ENCODE results near the gene MAP3K7CL.

MAP3K7CL gene, protein sequence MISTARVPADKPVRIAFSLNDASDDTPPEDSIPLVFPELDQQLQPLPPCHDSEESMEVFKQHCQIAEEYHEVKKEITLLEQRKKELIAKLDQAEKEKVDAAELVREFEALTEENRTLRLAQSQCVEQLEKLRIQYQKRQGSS

DNA sequence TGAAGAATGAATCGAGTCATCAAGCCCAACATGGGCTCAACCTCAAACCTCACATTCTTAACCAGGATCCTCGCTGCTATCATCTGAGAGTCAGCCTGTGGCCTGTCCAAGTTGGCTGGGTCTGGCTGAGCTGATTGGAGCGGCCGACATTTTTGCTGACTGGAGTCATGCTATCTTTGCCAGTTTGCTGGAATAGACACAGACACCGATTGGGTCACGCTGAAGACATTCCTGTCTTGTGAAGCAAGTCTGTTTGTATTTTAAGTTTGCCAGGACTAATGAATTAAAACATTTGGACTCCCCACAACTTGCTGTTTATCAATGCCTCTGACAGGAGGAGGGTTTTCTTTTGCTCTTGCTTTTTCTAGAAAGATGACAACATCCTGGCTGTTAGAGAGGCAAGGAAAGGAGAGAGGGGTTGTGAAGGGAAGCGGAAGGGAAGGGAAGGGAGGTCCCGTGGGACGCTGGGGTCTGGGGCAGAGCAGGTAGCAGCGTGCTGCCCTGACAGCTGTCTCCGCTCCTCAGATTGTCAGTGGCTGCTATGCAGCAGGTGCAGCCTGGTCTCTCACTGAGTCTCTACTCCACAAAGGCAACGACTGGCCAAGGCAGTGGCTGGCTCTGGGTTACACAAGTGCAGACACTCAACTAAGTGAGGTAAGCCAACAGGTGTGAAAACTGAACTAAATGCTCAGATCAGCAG is at the start of gene MAP3K7CL:
Gene MAP3K7CL, plus strand, starts transcription at position 375 of the 700 bp plus-strand sequence. CDS start 2,701 bp downstream, outside the sequence.
- H3K4me3 ChIP-seq (ENCODE audit: low read depth, low read length): peak within 1 kb of the TSS; percentile 39
- peak; percentile 100 for DNase-seq (ENCODE audit: low read depth, low spot score)
- POLR2A ChIA-PET: interaction anchor here (0.8 kb wide), 1 partner anchor 25 kb away, joined by 3 read pairs; no protein-coding TSS in a partner anchor

DNA sequence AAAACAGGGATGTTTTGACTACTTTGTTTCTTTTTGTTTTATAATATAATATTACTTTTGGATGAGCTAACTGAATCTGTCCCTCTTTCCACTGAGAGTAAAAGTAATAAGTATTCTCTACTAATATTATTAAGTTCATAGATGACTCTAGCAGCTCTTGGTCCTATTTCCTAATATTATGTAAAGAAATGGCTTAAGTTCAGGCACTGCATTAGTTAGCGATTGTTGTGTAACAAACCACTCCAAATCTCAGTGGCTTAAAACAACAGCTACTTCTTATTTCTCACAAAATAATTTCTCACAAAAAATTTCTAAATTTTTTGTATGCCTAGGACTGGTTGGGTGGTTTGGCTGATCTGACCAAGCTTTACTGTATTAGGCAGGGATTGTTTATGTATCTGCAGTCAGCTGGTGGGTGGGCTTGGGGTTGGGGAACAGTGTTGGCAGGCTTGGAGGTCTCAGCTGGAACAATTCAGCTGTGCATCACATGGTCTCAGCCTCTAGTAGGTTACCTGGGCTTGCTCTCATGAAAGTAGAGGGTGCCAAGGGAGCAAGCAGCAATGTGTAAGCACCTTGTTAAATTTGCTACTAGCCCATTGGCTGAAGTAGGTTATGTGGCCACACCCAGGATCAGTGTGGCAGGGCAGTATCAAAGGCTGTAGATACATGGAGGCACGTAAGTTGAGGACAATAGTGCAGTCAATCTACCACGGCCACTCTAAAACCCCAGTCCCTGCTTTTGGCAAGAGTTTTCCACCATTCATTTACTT is 48.2 kb upstream of the MAP3K7CL start:
- no peak overlapping the region for H3K4me3 ChIP-seq (ENCODE audit: low read depth, low read length)
- TF ChIP-seq, protein P1, sequence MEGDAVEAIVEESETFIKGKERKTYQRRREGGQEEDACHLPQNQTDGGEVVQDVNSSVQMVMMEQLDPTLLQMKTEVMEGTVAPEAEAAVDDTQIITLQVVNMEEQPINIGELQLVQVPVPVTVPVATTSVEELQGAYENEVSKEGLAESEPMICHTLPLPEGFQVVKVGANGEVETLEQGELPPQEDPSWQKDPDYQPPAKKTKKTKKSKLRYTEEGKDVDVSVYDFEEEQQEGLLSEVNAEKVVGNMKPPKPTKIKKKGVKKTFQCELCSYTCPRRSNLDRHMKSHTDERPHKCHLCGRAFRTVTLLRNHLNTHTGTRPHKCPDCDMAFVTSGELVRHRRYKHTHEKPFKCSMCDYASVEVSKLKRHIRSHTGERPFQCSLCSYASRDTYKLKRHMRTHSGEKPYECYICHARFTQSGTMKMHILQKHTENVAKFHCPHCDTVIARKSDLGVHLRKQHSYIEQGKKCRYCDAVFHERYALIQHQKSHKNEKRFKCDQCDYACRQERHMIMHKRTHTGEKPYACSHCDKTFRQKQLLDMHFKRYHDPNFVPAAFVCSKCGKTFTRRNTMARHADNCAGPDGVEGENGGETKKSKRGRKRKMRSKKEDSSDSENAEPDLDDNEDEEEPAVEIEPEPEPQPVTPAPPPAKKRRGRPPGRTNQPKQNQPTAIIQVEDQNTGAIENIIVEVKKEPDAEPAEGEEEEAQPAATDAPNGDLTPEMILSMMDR (IDR thresholded peaks at IDR 0.05; ENCODE audit: insufficient read depth, low read length, missing control alignments): no peak
- ChIA-PET CTCF (interaction anchor here (1.2 to 1.7 kb wide), 3 partner anchors 10 to 230 kb away, joined by 3 to 6 read pairs (median 4); no protein-coding TSS in a partner anchor), POLR2A (no interaction called here)
- no peak for DNase-seq (ENCODE audit: low read depth, low spot score)

More for the DNA sequence above, at the start of gene MAP3K7CL:
- TF ChIP-seq, protein P1 (IDR thresholded peaks at IDR 0.05; ENCODE audit: insufficient read depth, low read length, missing control alignments): no peak
- CTCF ChIA-PET: interaction anchor here (1.0 to 1.7 kb wide), 2 partner anchors 34 to 241 kb away, joined by 3 read pairs; no protein-coding TSS in a partner anchor

DNA sequence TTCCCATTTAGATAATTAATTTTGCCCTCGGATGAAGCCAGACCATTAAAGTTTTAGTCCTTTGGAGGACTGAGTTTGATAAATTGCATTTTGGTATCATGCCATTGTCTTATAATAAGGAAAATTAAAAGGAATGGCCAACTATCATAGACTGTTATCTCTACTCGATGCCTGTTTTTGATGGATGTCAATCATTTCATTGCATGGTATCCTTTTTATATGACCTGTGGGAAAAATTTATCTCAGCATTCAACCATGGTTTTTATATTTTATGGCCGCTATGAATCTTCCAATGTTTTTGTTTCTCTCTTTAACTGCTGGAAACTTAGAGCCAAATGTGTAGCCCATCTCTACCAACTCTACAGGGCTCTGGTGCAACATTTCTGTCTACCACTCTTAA is 47.1 kb upstream of the MAP3K7CL start:
- ChIA-PET CTCF (interaction anchor here (0.7 kb wide), 1 partner anchor 81 kb away, joined by 3 read pairs; no protein-coding TSS in a partner anchor), POLR2A (no interaction called here)
- TF ChIP-seq, protein P1 (IDR thresholded peaks at IDR 0.05; ENCODE audit: insufficient read depth, low read length, missing control alignments): no peak
- no peak for DNase-seq (ENCODE audit: low read depth, low spot score)
- no peak overlapping the region for H3K4me3 ChIP-seq (ENCODE audit: low read depth, low read length)

DNA sequence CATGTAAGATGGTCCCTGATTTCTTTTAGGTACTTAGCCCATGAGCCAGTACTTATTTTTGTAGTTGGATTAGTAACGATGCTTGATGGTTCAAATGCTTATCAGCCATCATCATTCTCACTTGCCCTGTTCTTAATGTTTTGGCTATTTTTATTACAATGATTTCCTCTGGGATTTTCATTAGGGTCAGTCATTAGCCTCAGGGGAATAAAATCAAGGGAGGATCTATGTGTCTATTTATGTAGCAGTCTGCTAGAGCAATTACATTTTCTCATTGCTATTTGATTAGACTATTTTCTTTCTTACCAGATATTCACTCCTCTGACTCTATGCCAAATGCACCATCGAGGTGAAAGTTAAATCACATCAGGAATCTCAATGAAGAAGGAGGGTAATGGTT is 46.1 kb upstream of the MAP3K7CL start:
- DNase-seq (ENCODE audit: low read depth, low spot score): no peak
- H3K4me3 ChIP-seq (ENCODE audit: low read depth, low read length): no peak overlapping the region
- TF ChIP-seq, protein P1 (IDR thresholded peaks at IDR 0.05; ENCODE audit: insufficient read depth, low read length, missing control alignments): no peak
- CTCF ChIA-PET: no interaction called here
- POLR2A ChIA-PET: no interaction called here

DNA sequence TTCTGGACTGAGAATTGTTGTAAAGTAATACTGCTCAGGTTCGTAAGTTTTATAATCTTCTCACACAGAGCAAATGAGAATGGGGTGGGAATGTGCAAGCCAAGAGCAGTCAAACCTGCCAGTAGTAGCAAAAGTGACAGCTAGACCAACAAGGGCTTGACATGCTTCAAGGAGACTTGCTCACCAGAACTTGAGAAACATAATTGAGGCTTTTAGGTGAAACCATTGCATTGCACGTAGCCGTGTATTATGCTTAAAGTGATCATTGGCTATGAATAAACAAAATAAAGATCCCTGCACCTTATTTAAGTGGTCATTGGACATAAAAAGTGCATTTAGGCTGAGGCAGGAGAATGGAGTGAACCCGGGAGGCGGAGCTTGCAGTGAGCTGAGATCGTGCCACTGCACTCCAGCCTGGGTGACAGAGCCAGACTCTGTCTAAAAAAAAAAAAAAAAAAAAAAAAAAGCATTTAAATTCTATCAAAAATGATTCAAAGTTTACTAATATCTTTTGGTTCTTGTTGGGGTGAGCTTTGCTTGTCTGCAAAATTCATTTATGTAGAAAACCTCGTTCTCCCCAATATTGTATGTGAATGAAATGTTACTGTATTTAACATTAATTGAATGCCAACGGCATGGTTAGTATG is 45.2 kb upstream of the MAP3K7CL start:
- ChIA-PET POLR2A (no interaction called here), CTCF (interaction anchor here (0.9 kb wide), 1 partner anchor 287 kb away, joined by 5 read pairs; no protein-coding TSS in a partner anchor)
- no peak overlapping the region for H3K4me3 ChIP-seq (ENCODE audit: low read depth, low read length)
- no peak for DNase-seq (ENCODE audit: low read depth, low spot score)
- TF ChIP-seq, protein P1 (IDR thresholded peaks at IDR 0.05; ENCODE audit: insufficient read depth, low read length, missing control alignments): no peak
